BLaER1 (cell line): ENCODE data around the gene JAG1.
"Not testable (repeated sequence)": the region's sequence is repeated elsewhere in the genome, so short reads cannot be mapped to it uniquely, and the experiment has no call there.

ENCODE experiments used
- H3K27ac ChIP-seq: shearing (Covaris generic); formaldehyde crosslinking; 2 replicates; pipeline ENCODE4 v1.8.1; 2022
- H3K27me3 ChIP-seq: shearing (Covaris generic); formaldehyde crosslinking; 2 replicates; pipeline ENCODE4 v1.8.1; 2022
- H3K36me3 ChIP-seq: shearing (Covaris generic); formaldehyde crosslinking; 2 replicates; pipeline ENCODE4 v1.8.1; 2022
- H3K4me1 ChIP-seq: shearing (Covaris generic); formaldehyde crosslinking; 2 replicates; pipeline ENCODE4 v1.8.1; 2022
- H3K4me2 ChIP-seq: shearing (Covaris generic); formaldehyde crosslinking; 2 replicates; pipeline ENCODE4 v1.8.1; 2022
- H3K4me3 ChIP-seq: shearing (Covaris generic); formaldehyde crosslinking; 2 replicates; pipeline ENCODE4 v1.8.1; 2022
- H3K9ac ChIP-seq: shearing (Covaris generic); formaldehyde crosslinking; 2 replicates; pipeline ENCODE4 v1.8.1; 2022
- H3K9me3 ChIP-seq: shearing (Covaris generic); formaldehyde crosslinking; 2 replicates; pipeline ENCODE4 v1.8.1; 2022
- H4K20me1 ChIP-seq: shearing (Covaris generic); formaldehyde crosslinking; 2 replicates; pipeline ENCODE4 v1.8.1; 2022
- Cebpa-rat ChIP-seq: shearing (Covaris generic); IDR thresholded peaks from 2 replicates; pipeline ENCODE4 v1.8.1; 2022

The JAG1 gene

DNA sequence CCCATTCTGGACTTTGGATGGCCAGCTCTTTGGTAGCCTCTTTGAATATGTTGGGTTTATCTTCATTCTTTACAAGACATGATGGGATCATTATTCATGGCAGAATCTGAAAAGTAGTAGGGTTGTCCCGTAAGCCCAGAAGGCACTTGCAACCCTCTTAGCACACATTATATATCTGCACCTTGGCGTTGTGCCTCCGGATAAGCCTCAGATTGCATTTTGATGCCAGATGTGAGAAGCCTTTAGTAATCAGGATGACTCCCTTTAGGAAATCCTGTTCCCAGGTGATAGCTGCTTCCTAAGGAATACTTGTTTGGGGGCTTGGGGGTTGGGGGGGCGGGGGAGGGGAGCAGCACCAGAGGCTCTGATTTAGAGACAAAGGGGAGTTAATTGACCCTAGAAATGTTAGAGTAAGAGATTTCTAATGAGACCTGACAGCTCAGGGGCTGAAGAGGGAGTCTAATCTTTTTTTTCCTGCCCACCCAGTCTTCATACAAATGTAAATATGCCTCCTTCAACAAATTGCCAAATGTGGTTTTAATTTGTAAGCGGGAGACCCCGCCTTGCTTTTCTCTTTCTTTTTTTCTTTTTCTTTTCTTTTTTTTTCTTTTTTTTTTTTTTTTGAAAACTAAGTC, 55.1 kb downstream of the JAG1 start:
- no peaks in the 10 kb centered on the region for H3K9me3 ChIP-seq
- H4K20me1 ChIP-seq = no peaks in the 10 kb centered on the region
- H3K4me1 ChIP-seq = no peaks in the 10 kb centered on the region
- TF ChIP-seq Cebpa-rat = no peak
- H3K27ac ChIP-seq = no peak overlapping the region
- no peak overlapping the region for H3K4me2 ChIP-seq
- no peak overlapping the region for H3K9ac ChIP-seq
- no peak overlapping the region for H3K4me3 ChIP-seq
- H3K27me3 ChIP-seq = no peaks in the 10 kb centered on the region
- H3K36me3 ChIP-seq = peaks cover 5% of the 10 kb centered on the region; the same call in 1 of the 2 replicates

DNA sequence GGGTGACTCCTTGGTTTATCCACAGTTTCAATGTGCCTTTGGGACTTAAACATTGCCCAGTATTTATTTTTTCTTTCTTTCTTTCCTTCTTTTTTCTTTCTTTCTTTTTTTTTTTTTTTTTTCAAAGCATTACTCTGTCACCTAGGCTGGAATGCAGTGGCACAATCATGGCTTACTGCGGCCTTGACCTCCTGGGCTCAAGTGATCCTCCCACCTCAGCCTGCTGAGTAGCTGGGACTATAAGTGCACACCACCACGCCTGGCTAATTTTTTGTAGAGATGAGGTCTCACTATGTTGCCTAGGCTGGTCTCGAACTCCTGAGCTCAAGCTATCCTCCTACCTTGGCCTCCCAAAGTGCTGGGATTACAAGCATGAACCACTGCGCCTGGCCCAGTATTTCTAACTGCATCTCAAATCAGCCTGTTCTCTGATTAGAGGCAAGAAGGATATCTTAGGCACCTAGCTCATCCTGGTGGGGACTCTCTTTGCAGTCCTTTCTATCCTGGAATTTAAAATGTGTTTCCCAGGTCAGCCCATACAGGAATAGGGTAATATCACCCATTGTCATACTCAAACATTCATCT, 56.2 kb downstream of the JAG1 start:
- not testable (repeated sequence) for H3K9ac ChIP-seq, H3K36me3 ChIP-seq, H4K20me1 ChIP-seq, H3K9me3 ChIP-seq, H3K27ac ChIP-seq, H3K27me3 ChIP-seq, H3K4me3 ChIP-seq, H3K4me2 ChIP-seq, H3K4me1 ChIP-seq

DNA sequence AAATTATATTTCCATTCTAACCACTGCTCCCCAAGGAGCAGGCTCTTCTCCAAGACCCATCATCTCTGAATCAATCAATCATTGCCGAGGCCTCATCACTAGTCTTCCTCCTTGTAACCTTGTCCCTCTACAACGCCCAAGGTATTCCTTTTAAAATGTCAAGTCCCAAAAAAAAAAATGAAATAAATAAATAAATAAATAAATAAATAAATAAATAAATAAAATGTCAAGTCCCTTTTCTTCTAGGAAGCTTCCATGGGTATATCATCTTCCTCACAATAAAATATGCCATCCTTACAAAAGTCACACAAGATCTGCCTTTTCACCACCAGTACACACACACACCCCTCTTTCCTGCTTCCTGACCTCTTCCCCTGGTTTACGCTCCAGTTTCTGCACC, 57.6 kb downstream of the JAG1 start:
- no peak overlapping the region for H3K4me2 ChIP-seq

DNA sequence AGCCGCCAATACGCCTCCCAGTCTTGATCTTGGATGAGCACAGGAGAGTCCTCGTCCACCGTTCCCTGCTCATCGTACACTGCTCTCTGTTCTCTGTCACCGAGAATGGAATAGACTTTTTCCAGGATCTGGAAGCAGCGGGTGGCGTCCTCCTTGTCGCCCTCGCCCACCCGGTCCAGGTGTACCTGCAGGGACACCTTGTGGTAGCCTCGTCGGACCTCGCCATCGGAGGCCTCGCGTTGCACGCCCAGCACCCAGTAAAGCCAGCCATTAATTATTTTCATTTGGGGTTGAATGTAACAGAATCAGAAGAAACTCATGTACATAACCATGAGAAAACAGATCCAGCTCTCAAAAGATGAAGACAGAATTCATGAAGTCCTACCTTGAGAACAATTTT, 59.9 kb downstream of the JAG1 start:
- H3K9ac ChIP-seq = no peak overlapping the region
- no peaks in the 10 kb centered on the region for H4K20me1 ChIP-seq
- H3K36me3 ChIP-seq = peaks cover 7% of the 10 kb centered on the region
- no peaks in the 10 kb centered on the region for H3K9me3 ChIP-seq
- H3K27ac ChIP-seq = no peak overlapping the region
- no peak for TF ChIP-seq Cebpa-rat
- H3K4me2 ChIP-seq = no peak overlapping the region
- H3K27me3 ChIP-seq = no peaks in the 10 kb centered on the region
- H3K4me1 ChIP-seq = no peaks in the 10 kb centered on the region
- H3K4me3 ChIP-seq = no peak overlapping the region

More for the DNA sequence above, 57.6 kb downstream of the JAG1 start:
- Histone ChIP-seq H3K27ac (no peak overlapping the region), H3K9ac (no peak overlapping the region), H3K36me3 (peaks cover 7% of the 10 kb centered on the region; the same call in 1 of the 2 replicates), H3K27me3 (no peaks in the 10 kb centered on the region), H3K9me3 (no peaks in the 10 kb centered on the region), H4K20me1 (no peaks in the 10 kb centered on the region), H3K4me3 (no peak overlapping the region), H3K4me1 (no peaks in the 10 kb centered on the region)
- TF ChIP-seq Cebpa-rat = no peak

DNA sequence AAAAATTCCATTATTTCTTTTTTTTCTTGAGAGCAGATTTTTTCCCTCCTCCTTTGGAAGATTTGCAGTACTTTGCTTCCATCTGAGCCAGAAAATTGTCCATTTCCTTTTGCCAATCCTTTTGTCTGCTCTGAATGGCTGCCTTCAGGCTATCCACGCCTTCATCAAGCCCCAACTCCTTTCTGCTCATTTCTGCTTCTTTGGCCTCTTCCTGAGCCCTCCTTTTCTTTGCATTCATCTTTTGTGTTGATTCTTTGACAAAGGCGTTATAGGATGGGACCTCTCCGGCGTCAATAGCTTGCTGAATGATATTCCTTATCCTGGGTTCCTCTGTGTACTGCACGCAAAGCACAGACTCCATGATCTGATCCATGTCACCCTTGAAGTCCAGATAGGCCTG, 60.4 kb downstream of the JAG1 start:
- not testable (repeated sequence) for H3K36me3 ChIP-seq

DNA sequence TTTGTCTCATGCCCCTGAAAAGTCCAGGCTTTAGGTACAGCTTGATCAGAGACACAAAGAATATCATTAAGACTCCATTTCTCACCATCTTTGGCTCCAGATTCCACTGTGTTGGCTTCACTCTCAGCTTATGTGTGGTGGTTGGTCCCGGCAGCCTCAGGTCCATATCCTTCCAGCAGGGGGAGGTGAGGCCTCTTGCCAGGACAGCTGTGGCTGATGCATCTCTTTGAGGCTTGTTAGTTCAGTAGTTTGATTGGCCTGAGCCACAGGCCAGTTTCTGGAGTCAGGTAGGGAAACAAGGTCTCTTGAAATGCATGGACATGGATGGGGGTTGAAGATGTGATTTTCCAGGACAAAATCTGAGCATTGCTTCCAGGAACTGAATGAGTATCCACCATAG, 62.4 kb downstream of the JAG1 start:
- no peak overlapping the region for H3K27ac ChIP-seq
- TF ChIP-seq Cebpa-rat = no peak

More for the DNA sequence above, 60.4 kb downstream of the JAG1 start:
- H3K9me3 ChIP-seq, H3K4me2 ChIP-seq, H3K4me1 ChIP-seq, H3K27me3 ChIP-seq, H3K4me3 ChIP-seq, H4K20me1 ChIP-seq, H3K27ac ChIP-seq, H3K9ac ChIP-seq: not testable (repeated sequence)

DNA sequence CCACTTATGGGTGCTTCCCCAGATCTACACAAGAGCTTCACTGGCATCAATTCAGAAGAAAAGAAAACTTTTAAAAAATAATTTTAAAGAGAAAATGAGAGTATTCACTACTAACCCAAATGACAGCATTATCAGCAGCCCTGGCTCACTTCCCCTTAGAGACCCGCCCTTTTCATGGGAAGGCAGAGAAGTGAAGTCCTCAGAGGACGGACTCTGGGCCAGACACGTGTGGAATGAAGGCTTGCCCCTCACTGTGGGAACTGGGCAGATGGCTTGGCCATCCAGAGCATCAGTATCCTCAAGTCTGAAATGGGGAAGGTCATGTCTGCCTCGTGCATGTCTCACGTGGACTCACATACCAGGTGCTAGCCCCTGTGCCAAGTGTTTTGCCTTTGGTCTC, 63.5 kb downstream of the JAG1 start:
- Histone ChIP-seq H3K36me3 (peaks cover 7% of the 10 kb centered on the region), H3K9me3 (no peaks in the 10 kb centered on the region)
- TF ChIP-seq Cebpa-rat = no peak

More for the DNA sequence above, 62.4 kb downstream of the JAG1 start:
- Histone ChIP-seq H3K4me3 (no peak overlapping the region), H3K9me3 (no peaks in the 10 kb centered on the region), H4K20me1 (no peaks in the 10 kb centered on the region), H3K27me3 (no peaks in the 10 kb centered on the region), H3K36me3 (peaks cover 7% of the 10 kb centered on the region), H3K4me1 (no peaks in the 10 kb centered on the region), H3K4me2 (no peak overlapping the region), H3K9ac (no peak overlapping the region)

DNA sequence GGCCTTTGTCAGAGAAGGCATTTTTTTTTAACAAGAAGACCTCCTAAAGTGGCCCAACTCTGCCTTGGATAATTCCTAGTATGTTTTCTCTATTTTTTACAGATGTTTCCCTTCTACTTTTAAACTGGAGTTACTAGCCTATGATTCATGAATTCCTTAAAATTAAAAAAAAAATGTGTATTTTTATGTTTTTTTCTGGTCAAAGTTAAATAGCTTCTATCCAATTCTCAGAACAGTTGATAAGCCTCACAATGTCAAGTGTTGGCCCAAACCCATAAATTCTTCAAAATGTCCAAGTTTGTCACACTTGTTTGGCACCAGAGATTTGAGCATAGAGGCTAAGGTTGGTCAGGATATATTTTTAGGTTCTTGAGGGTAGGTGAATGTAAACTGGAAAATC, 64.0 kb downstream of the JAG1 start:
- peaks cover 5% of the 10 kb centered on the region; the same call in 1 of the 2 replicates for H3K4me1 ChIP-seq
- no peak overlapping the region for H3K4me3 ChIP-seq
- no peaks in the 10 kb centered on the region for H4K20me1 ChIP-seq
- H3K9ac ChIP-seq = no peak overlapping the region
- peaks cover 7% of the 10 kb centered on the region for H3K36me3 ChIP-seq
- no peaks in the 10 kb centered on the region for H3K9me3 ChIP-seq
- no peak overlapping the region for H3K27ac ChIP-seq
- H3K27me3 ChIP-seq = no peaks in the 10 kb centered on the region
- no peak overlapping the region for H3K4me2 ChIP-seq
- no peak for TF ChIP-seq Cebpa-rat

More for the DNA sequence above, 63.5 kb downstream of the JAG1 start:
- no peak overlapping the region for H3K27ac ChIP-seq
- H3K9ac ChIP-seq = no peak overlapping the region
- H3K4me2 ChIP-seq = no peak overlapping the region
- H4K20me1 ChIP-seq = no peaks in the 10 kb centered on the region
- H3K27me3 ChIP-seq = no peaks in the 10 kb centered on the region
- no peak overlapping the region for H3K4me3 ChIP-seq
- peaks cover 5% of the 10 kb centered on the region; the same call in 1 of the 2 replicates for H3K4me1 ChIP-seq

DNA sequence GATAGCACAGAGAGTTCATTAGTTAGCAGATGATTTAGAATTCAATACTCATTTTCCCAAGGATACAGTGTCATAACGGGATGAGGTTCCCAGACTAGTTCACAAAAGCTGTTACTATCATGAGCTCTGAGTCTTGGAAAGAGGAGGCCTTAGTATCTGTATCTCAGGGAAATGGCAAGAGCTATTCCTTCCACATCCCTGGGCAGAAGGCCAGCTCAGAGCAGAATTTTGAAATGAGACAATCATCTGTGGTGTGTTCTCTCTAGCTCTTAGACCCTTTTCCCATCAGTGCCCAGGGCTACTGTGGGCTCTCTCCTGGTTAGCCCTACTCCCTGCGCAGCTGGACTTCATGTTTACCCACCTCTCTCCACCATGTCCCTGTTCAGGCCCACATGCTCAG, 64.5 kb downstream of the JAG1 start:
- no peaks in the 10 kb centered on the region for H3K27me3 ChIP-seq
- no peak overlapping the region for H3K27ac ChIP-seq
- H3K36me3 ChIP-seq = peaks cover 9% of the 10 kb centered on the region
- TF ChIP-seq Cebpa-rat = no peak
- peaks cover 5% of the 10 kb centered on the region; the same call in 1 of the 2 replicates for H3K4me1 ChIP-seq
- no peak overlapping the region for H3K4me3 ChIP-seq
- no peaks in the 10 kb centered on the region for H4K20me1 ChIP-seq
- H3K9ac ChIP-seq = no peak overlapping the region
- no peak overlapping the region for H3K4me2 ChIP-seq
- no peaks in the 10 kb centered on the region for H3K9me3 ChIP-seq

DNA sequence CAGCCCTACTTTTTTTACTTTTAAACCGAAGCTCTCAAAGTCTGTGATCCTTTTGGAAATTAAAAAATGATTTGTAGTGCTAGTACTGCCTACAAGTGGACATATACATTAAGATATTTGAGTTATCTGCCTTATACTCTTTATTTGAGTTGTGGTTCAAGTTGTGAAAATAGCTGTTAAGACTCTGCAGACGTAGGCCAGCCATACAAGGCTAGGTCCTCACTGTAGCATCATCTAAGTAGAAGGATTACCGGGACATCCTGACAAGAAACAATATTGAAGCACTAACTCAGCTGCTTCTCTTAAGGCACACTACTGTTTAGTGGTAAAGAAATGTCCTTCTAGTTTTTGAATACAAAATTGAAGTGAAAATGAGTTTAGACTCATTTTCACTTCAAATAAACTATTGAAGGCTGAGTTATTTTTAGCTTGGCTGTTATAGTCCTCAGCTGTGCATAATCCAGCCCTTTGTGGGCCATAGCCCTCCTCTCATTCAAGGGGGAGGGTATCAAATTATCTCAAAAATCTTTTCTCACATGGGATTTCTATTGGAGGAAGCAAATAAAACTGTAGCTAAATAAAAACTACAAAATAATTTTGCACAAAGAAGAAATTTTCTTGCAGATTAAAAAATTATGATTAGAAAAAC, 68.1 kb downstream of the JAG1 start:
- Histone ChIP-seq H3K4me2 (no peak overlapping the region), H3K4me1 (peaks cover 5% of the 10 kb centered on the region; the same call in 1 of the 2 replicates), H3K27me3 (no peaks in the 10 kb centered on the region), H3K9ac (no peak overlapping the region), H3K27ac (no peak overlapping the region), H4K20me1 (no peaks in the 10 kb centered on the region), H3K9me3 (no peaks in the 10 kb centered on the region), H3K4me3 (no peak overlapping the region), H3K36me3 (peaks cover 7% of the 10 kb centered on the region)
- no peak for TF ChIP-seq Cebpa-rat
